ENCODE data around the gene MCCD1. TPM values are rescaled to one million over a fixed set of nuclear protein-coding genes. Genes with fewer than 3 reads are reported as not detected.

Gene MCCD1
- total and polyA plus RNA-seq, 8 donors, result not detected

GRCh38 chr6:31557443-31558317, 28.9 kb downstream of the MCCD1 start:
- intact Hi-C loops (cut with DNase I), result no loop called here
- WGBS, 2 donors, result 79 to 80% methylated on average over 24 of the region's 24 CpGs
- ATAC-seq, result no peak
- no peak for DNase-seq
- Histone ChIP-seq H3K9me3 (no peaks in the 10 kb centered on the region), H3K4me3 (no peak overlapping the region), H3K27ac (no peak overlapping the region), H3K4me1 (peaks cover 0 to 7% (median 0%) of the 10 kb centered on the region in 3 donors), H3K36me3 (peaks cover 0 to 20% (median 8%) of the 10 kb centered on the region in 3 donors), H3K27me3 (no peaks in the 10 kb centered on the region)
- TF ChIP-seq, protein P1, sequence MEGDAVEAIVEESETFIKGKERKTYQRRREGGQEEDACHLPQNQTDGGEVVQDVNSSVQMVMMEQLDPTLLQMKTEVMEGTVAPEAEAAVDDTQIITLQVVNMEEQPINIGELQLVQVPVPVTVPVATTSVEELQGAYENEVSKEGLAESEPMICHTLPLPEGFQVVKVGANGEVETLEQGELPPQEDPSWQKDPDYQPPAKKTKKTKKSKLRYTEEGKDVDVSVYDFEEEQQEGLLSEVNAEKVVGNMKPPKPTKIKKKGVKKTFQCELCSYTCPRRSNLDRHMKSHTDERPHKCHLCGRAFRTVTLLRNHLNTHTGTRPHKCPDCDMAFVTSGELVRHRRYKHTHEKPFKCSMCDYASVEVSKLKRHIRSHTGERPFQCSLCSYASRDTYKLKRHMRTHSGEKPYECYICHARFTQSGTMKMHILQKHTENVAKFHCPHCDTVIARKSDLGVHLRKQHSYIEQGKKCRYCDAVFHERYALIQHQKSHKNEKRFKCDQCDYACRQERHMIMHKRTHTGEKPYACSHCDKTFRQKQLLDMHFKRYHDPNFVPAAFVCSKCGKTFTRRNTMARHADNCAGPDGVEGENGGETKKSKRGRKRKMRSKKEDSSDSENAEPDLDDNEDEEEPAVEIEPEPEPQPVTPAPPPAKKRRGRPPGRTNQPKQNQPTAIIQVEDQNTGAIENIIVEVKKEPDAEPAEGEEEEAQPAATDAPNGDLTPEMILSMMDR (IDR thresholded peaks at IDR 0.05), result no peak
- no peak for FAIRE-seq

DNA sequence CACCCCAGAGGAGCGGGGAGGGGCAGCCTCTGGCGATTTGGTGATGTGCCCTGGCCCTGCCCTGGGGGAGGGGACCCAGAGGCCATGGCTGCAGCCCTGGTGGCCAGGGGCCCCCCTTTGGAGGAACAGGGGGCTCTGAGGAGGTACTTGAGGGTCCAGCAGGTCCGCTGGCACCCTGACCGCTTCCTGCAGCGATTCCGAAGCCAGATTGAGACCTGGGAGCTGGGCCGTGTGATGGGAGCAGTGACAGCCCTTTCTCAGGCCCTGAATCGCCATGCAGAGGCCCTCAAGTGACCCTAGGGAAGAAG, 29.5 kb downstream of the MCCD1 start:
- no peak for FAIRE-seq
- TF ChIP-seq, protein P1 (IDR thresholded peaks at IDR 0.05), result no peak
- 88 to 90% methylated on average over 8 of the region's 8 CpGs for WGBS, 2 donors
- Histone ChIP-seq H3K36me3 (peaks cover 0 to 20% (median 8%) of the 10 kb centered on the region in 3 donors), H3K4me3 (no peak overlapping the region), H3K4me1 (peaks cover 0 to 7% (median 0%) of the 10 kb centered on the region in 3 donors), H3K9me3 (no peaks in the 10 kb centered on the region), H3K27ac (no peak overlapping the region), H3K27me3 (no peaks in the 10 kb centered on the region)
- no peak for ATAC-seq
- intact Hi-C loops (cut with DNase I), result no loop called here
- DNase-seq, result no peak

DNA sequence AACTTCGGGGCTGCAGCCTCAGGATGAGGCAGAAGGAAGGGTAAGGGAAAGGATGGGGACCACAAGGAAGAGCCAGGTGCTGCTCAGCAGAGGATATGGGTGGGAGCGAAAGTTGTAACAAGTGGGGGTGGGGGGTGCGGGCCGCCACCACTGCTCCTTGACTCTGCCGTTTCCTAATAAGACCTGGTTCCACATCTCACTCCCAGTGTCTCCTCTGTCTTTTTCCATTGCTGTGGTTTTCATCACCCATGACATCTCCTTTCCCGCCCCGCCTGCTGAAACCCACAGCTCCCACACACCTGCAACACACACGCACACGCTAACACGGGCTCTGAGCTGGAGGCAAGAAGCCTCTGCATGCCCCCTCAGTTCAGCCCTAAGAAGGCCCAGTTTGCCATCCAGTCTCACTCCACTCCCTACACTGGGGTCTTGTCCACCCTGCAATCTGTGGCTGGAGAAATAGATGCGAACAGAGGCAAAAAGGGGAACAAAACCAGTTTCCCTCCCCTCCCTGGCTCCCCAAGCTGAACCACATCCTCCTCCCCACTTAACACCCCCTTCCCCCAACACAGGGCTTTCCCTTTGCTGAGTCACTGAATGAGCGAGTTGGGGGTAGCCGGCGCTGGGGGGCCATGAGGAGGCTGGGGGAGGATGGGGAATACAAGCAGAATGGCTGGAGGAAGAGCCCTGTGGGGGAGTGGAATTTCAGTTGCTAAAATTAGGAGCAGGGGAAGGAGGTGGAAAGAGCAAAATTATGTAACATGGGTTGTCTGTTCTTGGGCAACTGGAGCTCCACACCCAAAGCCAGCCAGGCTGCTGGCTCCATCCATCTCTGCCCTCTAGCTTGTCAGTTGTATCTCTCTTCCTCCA, 30.1 kb downstream of the MCCD1 start:
- Histone ChIP-seq H3K4me1 (peaks cover 0 to 7% (median 0%) of the 10 kb centered on the region in 3 donors), H3K27ac (no peak overlapping the region), H3K36me3 (peaks cover 0 to 20% (median 8%) of the 10 kb centered on the region in 3 donors), H3K27me3 (no peaks in the 10 kb centered on the region), H3K9me3 (no peaks in the 10 kb centered on the region), H3K4me3 (no peak overlapping the region)
- peak in 3 of 4 donors; percentile 21 to 66 (median 65) for ATAC-seq
- peak in 1 of 6 donors; percentile 40 for DNase-seq
- no peak for FAIRE-seq
- WGBS, 2 donors, result 84 to 91% methylated on average over 14 of the region's 14 CpGs
- intact Hi-C loops (cut with DNase I), result no loop called here
- TF ChIP-seq, protein P1 (IDR thresholded peaks at IDR 0.05), result no peak

DNA sequence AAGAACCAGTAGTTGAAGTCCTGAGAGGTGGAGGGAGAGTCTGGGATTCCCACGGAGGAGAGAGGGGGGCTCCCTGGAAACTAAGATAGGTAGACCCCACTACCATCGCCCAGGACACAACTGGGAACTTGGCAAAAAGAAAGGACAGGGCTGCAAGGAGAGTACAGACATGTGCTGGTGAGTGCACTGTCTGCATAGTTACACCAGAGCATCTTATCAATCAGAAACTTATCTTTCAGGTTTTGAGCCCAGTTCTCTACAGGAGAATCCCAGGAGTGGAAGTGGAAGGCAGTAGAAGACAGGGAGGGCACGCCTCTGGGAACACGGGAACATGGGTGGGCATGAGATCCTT, 30.8 kb downstream of the MCCD1 start:
- TF ChIP-seq, protein P1 (IDR thresholded peaks at IDR 0.05), result no peak
- 72 to 85% methylated on average over 4 of the region's 4 CpGs for WGBS, 2 donors
- FAIRE-seq (no peak), DNase-seq (no peak), ATAC-seq (no peak)
- H3K27me3 ChIP-seq, result no peaks in the 10 kb centered on the region
- no peaks in the 10 kb centered on the region for H3K9me3 ChIP-seq
- peaks cover 0 to 20% (median 8%) of the 10 kb centered on the region in 3 donors for H3K36me3 ChIP-seq
- no peak overlapping the region for H3K4me3 ChIP-seq
- peaks cover 0 to 7% (median 0%) of the 10 kb centered on the region in 3 donors for H3K4me1 ChIP-seq
- intact Hi-C loops (cut with DNase I), result no loop called here
- H3K27ac ChIP-seq, result peak overlapping the region in 2 of 4 donors; percentile 5 to 37

Measured in pancreas (tissue), 10 donors.